ENCODE results near the gene CHMP3.

CHMP3 gene

DNA sequence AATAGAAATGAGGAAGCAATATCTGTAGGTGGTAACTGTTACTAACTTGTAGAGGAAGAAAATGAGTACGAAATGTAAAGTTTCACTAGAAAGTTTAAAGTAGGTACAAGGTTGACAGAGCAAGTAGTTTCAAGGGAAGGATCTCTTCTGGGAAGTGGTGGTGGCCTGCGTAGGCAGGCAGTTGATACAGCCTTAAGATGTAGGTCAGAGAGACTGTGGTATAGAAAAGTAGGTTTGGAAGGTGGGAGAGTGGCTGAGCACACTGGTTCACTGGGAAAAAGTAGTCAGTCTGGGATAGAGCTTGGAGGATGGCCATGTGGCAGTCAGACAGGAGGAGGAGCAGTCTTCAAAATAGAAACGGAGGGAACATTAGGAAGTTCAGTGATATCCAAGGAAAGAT, 98.6 kb downstream of the CHMP3 start:
- DNase-seq, result no peak

- no peak for DNase-seq
Measured at GRCh38 chr2:86461042-86461743, 102.0 kb downstream of the CHMP3 start.

GRCh38 chr2:86455181-86455580, 108.1 kb downstream of the CHMP3 start:
- DNase-seq, result no peak

- DNase-seq, result no peak
Measured at GRCh38 chr2:86454238-86454637, 109.0 kb downstream of the CHMP3 start.

DNA sequence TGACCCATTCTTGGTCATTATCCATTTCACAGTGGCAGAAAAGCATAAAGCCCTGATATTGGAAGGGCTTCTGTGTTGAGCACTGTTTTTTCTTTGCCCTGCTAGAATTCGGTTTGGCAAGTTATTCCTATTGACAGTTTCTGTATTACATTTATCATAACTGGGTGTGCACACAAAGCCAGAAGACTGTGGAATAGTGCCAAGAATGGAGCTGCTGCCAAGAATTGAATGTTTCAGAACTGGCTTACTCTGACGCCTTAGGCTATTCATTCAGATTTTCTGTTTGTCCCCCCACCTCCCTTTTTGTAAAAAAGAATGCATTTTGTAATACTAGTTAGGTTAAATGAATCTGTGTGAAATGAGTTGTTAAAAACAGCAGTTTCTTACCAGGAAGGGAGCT, 109.4 kb downstream of the CHMP3 start:
- DNase-seq, result peak; percentile 69
